Fibroblast of the aortic adventitia (primary cell): Measurements from ENCODE around the gene LRRC70. TPM values are rescaled to one million over a fixed set of nuclear protein-coding genes. Genes with fewer than 3 reads are reported as not detected.

Experiments used
- DNase-seq: peaks from one replicate; pipeline ENCODE4 v3.0.0-alpha.2; 2010; ENCODE audit warnings: low read depth
- H3K4me3 ChIP-seq: 2 replicates; pipeline ENCODE4 v1.5.1; 2011; ENCODE audit warnings: low read depth, mild to moderate bottlenecking, control low read depth, low read length, moderate library complexity
- total RNA-seq: library from RNA; depleted of rRNA; stranded (reverse); fragments of >200 nt; gene quantifications from 2 replicates; pipeline ENCODE4 v1.2.3, GENCODE V29; 2012; ENCODE audit warnings: low replicate concordance
- TF ChIP-seq, protein P1 (sequence below): IDR thresholded peaks from 2 replicates; pipeline ENCODE4 v1.5.1; 2011; ENCODE audit warnings: mild to moderate bottlenecking, low read length, control low read depth, inconsistent platforms; ENCODE audit not compliant: insufficient read depth

LRRC70 gene
- total RNA-seq, 1 donor, result 1.6 TPM

- TF ChIP-seq, protein P1, sequence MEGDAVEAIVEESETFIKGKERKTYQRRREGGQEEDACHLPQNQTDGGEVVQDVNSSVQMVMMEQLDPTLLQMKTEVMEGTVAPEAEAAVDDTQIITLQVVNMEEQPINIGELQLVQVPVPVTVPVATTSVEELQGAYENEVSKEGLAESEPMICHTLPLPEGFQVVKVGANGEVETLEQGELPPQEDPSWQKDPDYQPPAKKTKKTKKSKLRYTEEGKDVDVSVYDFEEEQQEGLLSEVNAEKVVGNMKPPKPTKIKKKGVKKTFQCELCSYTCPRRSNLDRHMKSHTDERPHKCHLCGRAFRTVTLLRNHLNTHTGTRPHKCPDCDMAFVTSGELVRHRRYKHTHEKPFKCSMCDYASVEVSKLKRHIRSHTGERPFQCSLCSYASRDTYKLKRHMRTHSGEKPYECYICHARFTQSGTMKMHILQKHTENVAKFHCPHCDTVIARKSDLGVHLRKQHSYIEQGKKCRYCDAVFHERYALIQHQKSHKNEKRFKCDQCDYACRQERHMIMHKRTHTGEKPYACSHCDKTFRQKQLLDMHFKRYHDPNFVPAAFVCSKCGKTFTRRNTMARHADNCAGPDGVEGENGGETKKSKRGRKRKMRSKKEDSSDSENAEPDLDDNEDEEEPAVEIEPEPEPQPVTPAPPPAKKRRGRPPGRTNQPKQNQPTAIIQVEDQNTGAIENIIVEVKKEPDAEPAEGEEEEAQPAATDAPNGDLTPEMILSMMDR, result no peak
- DNase-seq, result no peak
- H3K4me3 ChIP-seq, result no peak overlapping the region
These were observed 47.9 kb downstream of the LRRC70 start for GRCh38 chr5:62626534-62626933.

GRCh38 chr5:62627121-62627520 is 48.5 kb downstream of the LRRC70 start:
- no peak overlapping the region for H3K4me3 ChIP-seq
- no peak for DNase-seq
- TF ChIP-seq, protein P1, result no peak

DNA sequence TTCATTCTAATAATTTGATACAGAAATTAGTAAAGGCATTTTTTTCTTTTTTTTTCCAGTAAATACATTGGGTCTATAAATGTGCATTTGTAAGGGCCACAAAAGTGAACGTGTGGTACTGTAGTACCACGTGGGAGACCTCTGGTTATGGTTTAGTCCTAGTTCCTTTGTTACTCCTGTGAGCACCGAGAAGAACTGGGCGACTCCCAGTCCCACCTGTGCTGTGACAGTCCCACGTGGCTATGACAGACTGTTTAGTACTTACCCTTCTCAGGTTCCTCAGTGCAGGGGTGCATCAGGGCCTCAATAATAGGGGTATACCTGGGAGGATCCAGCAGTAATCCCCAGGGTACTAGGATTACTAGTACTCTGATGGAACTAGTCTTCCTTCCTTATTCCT is 49.3 kb downstream of the LRRC70 start:
- TF ChIP-seq, protein P1, result no peak
- no peak for DNase-seq
- no peak overlapping the region for H3K4me3 ChIP-seq

Other genes starting within 250 kb of the LRRC70 start
- gene DIMT1, start 174.9 kb upstream of the LRRC70 start, total RNA-seq, result 15.0 and 32.7 TPM in 2 replicates
- gene IPO11, start 166.1 kb upstream of the LRRC70 start, total RNA-seq, result 21.3 and 38.1 TPM in 2 replicates